ENCODE data around the gene DRAXIN.

Gene DRAXIN

DNA sequence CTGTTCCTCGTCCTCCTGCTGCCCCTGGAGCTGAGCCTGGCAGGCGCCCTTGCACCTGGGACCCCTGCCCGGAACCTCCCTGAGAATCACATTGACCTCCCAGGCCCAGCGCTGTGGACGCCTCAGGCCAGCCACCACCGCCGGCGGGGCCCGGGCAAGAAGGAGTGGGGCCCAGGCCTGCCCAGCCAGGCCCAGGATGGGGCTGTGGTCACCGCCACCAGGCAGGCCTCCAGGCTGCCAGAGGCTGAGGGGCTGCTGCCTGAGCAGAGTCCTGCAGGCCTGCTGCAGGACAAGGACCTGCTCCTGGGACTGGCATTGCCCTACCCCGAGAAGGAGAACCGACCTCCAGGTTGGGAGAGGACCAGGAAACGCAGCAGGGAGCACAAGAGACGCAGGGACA, 14.8 kb downstream of the DRAXIN start:
- TF ChIP-seq, protein P1, sequence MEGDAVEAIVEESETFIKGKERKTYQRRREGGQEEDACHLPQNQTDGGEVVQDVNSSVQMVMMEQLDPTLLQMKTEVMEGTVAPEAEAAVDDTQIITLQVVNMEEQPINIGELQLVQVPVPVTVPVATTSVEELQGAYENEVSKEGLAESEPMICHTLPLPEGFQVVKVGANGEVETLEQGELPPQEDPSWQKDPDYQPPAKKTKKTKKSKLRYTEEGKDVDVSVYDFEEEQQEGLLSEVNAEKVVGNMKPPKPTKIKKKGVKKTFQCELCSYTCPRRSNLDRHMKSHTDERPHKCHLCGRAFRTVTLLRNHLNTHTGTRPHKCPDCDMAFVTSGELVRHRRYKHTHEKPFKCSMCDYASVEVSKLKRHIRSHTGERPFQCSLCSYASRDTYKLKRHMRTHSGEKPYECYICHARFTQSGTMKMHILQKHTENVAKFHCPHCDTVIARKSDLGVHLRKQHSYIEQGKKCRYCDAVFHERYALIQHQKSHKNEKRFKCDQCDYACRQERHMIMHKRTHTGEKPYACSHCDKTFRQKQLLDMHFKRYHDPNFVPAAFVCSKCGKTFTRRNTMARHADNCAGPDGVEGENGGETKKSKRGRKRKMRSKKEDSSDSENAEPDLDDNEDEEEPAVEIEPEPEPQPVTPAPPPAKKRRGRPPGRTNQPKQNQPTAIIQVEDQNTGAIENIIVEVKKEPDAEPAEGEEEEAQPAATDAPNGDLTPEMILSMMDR (IDR thresholded peaks at IDR 0.05; ENCODE audit: borderline replicate concordance, control extremely low read depth, extremely low read depth, insufficient read depth, missing control alignments): no peak
- in situ Hi-C loops (cut with MboI; ENCODE audit: low sequenced_read_pairs, unreplicated experiment): no loop called here
- no peak for DNase-seq (ENCODE audit: low spot score)

- TF ChIP-seq, protein P1 (IDR thresholded peaks at IDR 0.05; ENCODE audit: borderline replicate concordance, control extremely low read depth, extremely low read depth, insufficient read depth, missing control alignments): no peak
- in situ Hi-C loops (cut with MboI; ENCODE audit: low sequenced_read_pairs, unreplicated experiment): no loop called here
- DNase-seq (ENCODE audit: low spot score): no peak
Observed at GRCh38 chr1:11707621-11708276, 16.2 kb downstream of the DRAXIN start.

GRCh38 chr1:11708554-11709350, 17.2 kb downstream of the DRAXIN start:
- in situ Hi-C loops (cut with MboI; ENCODE audit: low sequenced_read_pairs, unreplicated experiment): no loop called here
- TF ChIP-seq, protein P1 (IDR thresholded peaks at IDR 0.05; ENCODE audit: borderline replicate concordance, control extremely low read depth, extremely low read depth, insufficient read depth, missing control alignments): no peak
- no peak for DNase-seq (ENCODE audit: low spot score)

GRCh38 chr1:11711490-11711889, 20.0 kb downstream of the DRAXIN start:
- in situ Hi-C loops (cut with MboI; ENCODE audit: low sequenced_read_pairs, unreplicated experiment): loop anchor here (10.0 kb wide), 1 partner anchor 57 kb away; the partner anchor contains the start of genes FBXO2 and FBXO44
- TF ChIP-seq, protein P1 (IDR thresholded peaks at IDR 0.05; ENCODE audit: borderline replicate concordance, control extremely low read depth, extremely low read depth, insufficient read depth, missing control alignments): no peak

DNA sequence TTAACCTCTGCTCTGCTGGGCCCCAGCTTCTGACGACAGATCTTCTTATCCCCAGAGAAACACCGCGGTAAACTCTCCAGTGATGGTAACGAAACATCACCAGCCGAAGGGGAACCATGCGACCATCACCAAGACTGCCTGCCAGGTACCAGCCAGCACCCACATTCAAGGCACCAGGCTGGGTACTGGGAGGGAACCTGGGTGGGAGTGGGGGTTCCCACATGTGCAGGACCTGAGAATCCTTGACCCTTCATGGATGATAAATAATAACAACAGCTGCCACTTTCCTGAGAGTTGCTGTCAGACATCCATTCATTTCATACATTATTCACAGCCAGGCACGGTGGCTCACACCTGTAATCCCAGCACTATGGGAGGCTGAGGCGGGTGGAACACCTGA, 20.8 kb downstream of the DRAXIN start:
- in situ Hi-C loops (cut with MboI; ENCODE audit: low sequenced_read_pairs, unreplicated experiment): loop anchor here (10.0 kb wide), 1 partner anchor 57 kb away; the partner anchor contains the start of genes FBXO2 and FBXO44
- DNase-seq (ENCODE audit: low spot score): no peak
- TF ChIP-seq, protein P1 (IDR thresholded peaks at IDR 0.05; ENCODE audit: borderline replicate concordance, control extremely low read depth, extremely low read depth, insufficient read depth, missing control alignments): no peak

More at GRCh38 chr1:11711490-11711889, 20.0 kb downstream of the DRAXIN start:
- DNase-seq (ENCODE audit: low spot score): no peak

GRCh38 chr1:11713095-11713494, 21.6 kb downstream of the DRAXIN start:
- TF ChIP-seq, protein P1 (IDR thresholded peaks at IDR 0.05; ENCODE audit: borderline replicate concordance, control extremely low read depth, extremely low read depth, insufficient read depth, missing control alignments): no peak
- no peak for DNase-seq (ENCODE audit: low spot score)
- in situ Hi-C loops (cut with MboI; ENCODE audit: low sequenced_read_pairs, unreplicated experiment): loop anchor here (10.0 kb wide), 1 partner anchor 58 kb away; the partner anchor contains the start of genes FBXO2 and FBXO44

Data from GM13976 (cell line).